HEK293 (cell line): ENCODE results near the gene HPGD.

Source experiments
- CTCF ChIA-PET: fragments of 350-600 bp; formaldehyde crosslinking; extraction: SDS; loops from one replicate; lab custom pipeline; 2021; ENCODE audit warnings: antibody characterized with exemption; lab: Yijun Ruan, JAX
- POLR2A ChIA-PET: fragments of 300-600 bp; formaldehyde crosslinking; extraction: SDS; loops from one replicate; lab custom pipeline; 2020; ENCODE audit warnings: antibody characterized with exemption, inconsistent platforms; lab: Yijun Ruan, JAX
- H3K27ac ChIP-seq: fragments of 200-500 bp; sonication (Bioruptor generic); 2 replicates; pipeline ENCODE4 v1.5.1; 2014; ENCODE audit warnings: low read depth, low read length, control low read depth, inconsistent platforms; ENCODE audit errors: extremely low read depth
- H3K36me3 ChIP-seq, 2 experiments: fragments of 200-500 bp in 1 of 2; sonication (Bioruptor generic) in 1 of 2; 1 replicate in 1 of 2; 2 replicates in 1 of 2; pipeline ENCODE4 v1.5.1; 2014 to 2017; ENCODE audit warnings: inconsistent platforms in 2 of 2, low read length in 2 of 2; ENCODE audit not compliant: control insufficient read depth in 2 of 2, insufficient read depth in 1 of 2
- H3K4me1 ChIP-seq: fragments of 200-500 bp; sonication (Bioruptor generic); 2 replicates; pipeline ENCODE4 v1.5.1; 2014; ENCODE audit warnings: mild to moderate bottlenecking, low read length, inconsistent platforms; ENCODE audit not compliant: control insufficient read depth, insufficient read depth
- H3K4me3 ChIP-seq: 2 replicates; pipeline ENCODE4 v1.5.1; 2011; ENCODE audit warnings: low read depth, mild to moderate bottlenecking, control low read depth, low read length, moderate library complexity
- H3K9me3 ChIP-seq: fragments of 200-500 bp; sonication (Bioruptor generic); 2 replicates; pipeline ENCODE4 v1.5.1; 2014; ENCODE audit warnings: low read depth, low read length, inconsistent platforms; ENCODE audit not compliant: control insufficient read depth, insufficient read depth
- GFI1B ChIP-seq: fragments of 450-650 bp; formaldehyde crosslinking; IDR thresholded peaks from 2 replicates; pipeline ENCODE4 v1.5.1; 2016; ENCODE audit warnings: missing biosample characterization, missing genetic modification characterization
- REST ChIP-seq: fragments of 450-650 bp; formaldehyde crosslinking; IDR thresholded peaks from 2 replicates; pipeline ENCODE4 v1.5.1; 2016; ENCODE audit warnings: missing biosample characterization, missing genetic modification characterization
- SP7 ChIP-seq: fragments of 450-650 bp; formaldehyde crosslinking; IDR thresholded peaks from 2 replicates; pipeline ENCODE4 v1.5.1; 2016; ENCODE audit warnings: missing biosample characterization, missing genetic modification characterization
- YY2 ChIP-seq: fragments of 450-650 bp; formaldehyde crosslinking; IDR thresholded peaks from 2 replicates; pipeline ENCODE4 v1.5.1; 2016; ENCODE audit warnings: missing biosample characterization, missing genetic modification characterization
- ZBTB26 ChIP-seq: fragments of 450-650 bp; formaldehyde crosslinking; optimal IDR thresholded peaks from 2 replicates; pipeline ENCODE3; 2016; ENCODE audit warnings: missing biosample characterization, mild to moderate bottlenecking, missing genetic modification characterization
- ZBTB8A ChIP-seq: fragments of 450-650 bp; formaldehyde crosslinking; IDR thresholded peaks from 2 replicates; pipeline ENCODE4 v1.5.1; 2016; ENCODE audit warnings: missing biosample characterization, missing genetic modification characterization
- ZFP37 ChIP-seq: fragments of 450-650 bp; formaldehyde crosslinking; IDR thresholded peaks from 2 replicates; pipeline ENCODE4 v1.5.1; 2016; ENCODE audit warnings: missing biosample characterization, missing genetic modification characterization
- ZNF114 ChIP-seq: fragments of 450-650 bp; formaldehyde crosslinking; IDR thresholded peaks from 2 replicates; pipeline ENCODE4 v1.5.0; 2017; ENCODE audit warnings: missing biosample characterization, missing genetic modification characterization
- ZNF202 ChIP-seq: fragments of 450-650 bp; formaldehyde crosslinking; IDR thresholded peaks from 2 replicates; pipeline ENCODE4 v1.5.1; 2016; ENCODE audit warnings: missing biosample characterization, missing genetic modification characterization, borderline replicate concordance
- ZNF266 ChIP-seq: fragments of 450-650 bp; formaldehyde crosslinking; IDR thresholded peaks from 2 replicates; pipeline ENCODE4 v1.5.1; 2016; ENCODE audit warnings: missing biosample characterization, missing genetic modification characterization, low read depth
- ZNF341 ChIP-seq: fragments of 450-650 bp; formaldehyde crosslinking; IDR thresholded peaks from 2 replicates; pipeline ENCODE4; 2016; ENCODE audit warnings: low read depth, missing biosample characterization, missing genetic modification characterization
- ZNF37A ChIP-seq: fragments of 450-650 bp; IDR thresholded peaks from 2 replicates; pipeline ENCODE4 v1.5.1; 2018; ENCODE audit warnings: missing biosample characterization, missing genetic modification characterization
- ZNF423 ChIP-seq: fragments of 450-650 bp; formaldehyde crosslinking; IDR thresholded peaks from 2 replicates; pipeline ENCODE4 v1.5.1; 2016; ENCODE audit warnings: missing biosample characterization, missing genetic modification characterization
- ZNF426 ChIP-seq: fragments of 450-650 bp; formaldehyde crosslinking; IDR thresholded peaks from 2 replicates; pipeline ENCODE4 v1.5.1; 2017; ENCODE audit warnings: missing biosample characterization, missing genetic modification characterization, mild to moderate bottlenecking, inconsistent platforms, moderate library complexity
- ZNF548 ChIP-seq: fragments of 450-650 bp; formaldehyde crosslinking; IDR thresholded peaks from 2 replicates; pipeline ENCODE4 v1.5.1; 2016; ENCODE audit warnings: missing biosample characterization, missing genetic modification characterization
- ZSCAN16 ChIP-seq: fragments of 450-650 bp; formaldehyde crosslinking; IDR thresholded peaks from 2 replicates; pipeline ENCODE4 v1.5.1; 2016; ENCODE audit warnings: missing biosample characterization, missing genetic modification characterization
- TF ChIP-seq, protein P1 (sequence below): fragments of 450-650 bp; formaldehyde crosslinking; IDR thresholded peaks from 2 replicates; pipeline ENCODE4 v1.5.1; 2016; ENCODE audit warnings: missing biosample characterization, missing genetic modification characterization
- TF ChIP-seq, protein P2 (sequence below): fragments of 450-650 bp; formaldehyde crosslinking; IDR thresholded peaks from 2 replicates; pipeline ENCODE4 v1.5.1; 2017; ENCODE audit warnings: missing biosample characterization, mild to moderate bottlenecking, missing genetic modification characterization, moderate library complexity

The HPGD gene

DNA sequence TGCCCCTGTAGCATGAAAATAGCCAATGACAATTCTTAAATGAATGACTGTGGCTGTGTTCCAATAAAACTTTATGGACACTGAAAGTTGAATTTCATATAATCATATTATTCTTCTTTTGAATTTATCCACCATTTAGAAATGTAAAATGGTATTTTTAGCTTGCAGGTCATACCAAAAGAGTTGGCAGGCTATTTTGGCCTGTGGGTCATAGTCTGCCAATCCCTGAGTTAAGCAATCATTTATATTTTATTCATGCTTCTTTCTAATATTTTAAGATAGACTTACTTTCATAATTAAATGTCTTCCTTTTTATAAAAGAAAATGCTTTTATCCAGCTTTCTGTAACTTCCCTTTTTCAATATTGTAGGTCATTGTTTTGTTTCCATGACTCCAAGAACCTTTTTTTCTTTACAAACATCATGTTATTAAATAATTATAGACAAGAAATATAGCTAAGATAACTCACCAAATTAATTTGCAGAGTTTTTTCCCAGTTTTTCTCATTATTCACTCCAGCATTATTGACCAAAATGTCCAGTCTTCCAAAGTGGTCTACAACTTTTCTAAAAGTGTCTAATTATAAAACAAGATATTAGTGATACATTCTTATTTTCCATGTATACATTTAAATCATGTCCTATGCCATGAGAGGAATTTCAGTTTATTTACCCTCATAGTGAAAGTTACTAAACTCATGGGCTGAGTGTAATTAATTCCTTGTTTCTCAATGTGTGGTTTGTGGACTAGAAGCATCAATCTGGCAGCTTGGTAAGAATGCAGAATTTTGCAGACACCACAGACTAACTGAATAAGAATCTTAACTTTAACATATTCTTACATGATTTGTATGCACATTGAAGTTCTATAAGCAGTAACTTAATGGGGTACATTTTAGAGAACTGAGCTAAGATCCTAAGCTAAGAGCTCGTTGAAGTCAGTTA is 4.5 kb downstream of the HPGD start:
- no peaks in the 10 kb centered on the region for H3K9me3 ChIP-seq
- no peaks in the 10 kb centered on the region for H3K36me3 ChIP-seq
- TF ChIP-seq GFI1B (tag by site-specific recombination), result no peak
- TF ChIP-seq ZSCAN16 (tag by site-specific recombination), result no peak
- TF ChIP-seq ZNF548 (tag by site-specific recombination), result no peak
- TF ChIP-seq ZNF341 (tag by site-specific recombination), result no peak
- no peak for TF ChIP-seq ZNF37A
- no peak for TF ChIP-seq ZBTB26
- TF ChIP-seq, protein P1, sequence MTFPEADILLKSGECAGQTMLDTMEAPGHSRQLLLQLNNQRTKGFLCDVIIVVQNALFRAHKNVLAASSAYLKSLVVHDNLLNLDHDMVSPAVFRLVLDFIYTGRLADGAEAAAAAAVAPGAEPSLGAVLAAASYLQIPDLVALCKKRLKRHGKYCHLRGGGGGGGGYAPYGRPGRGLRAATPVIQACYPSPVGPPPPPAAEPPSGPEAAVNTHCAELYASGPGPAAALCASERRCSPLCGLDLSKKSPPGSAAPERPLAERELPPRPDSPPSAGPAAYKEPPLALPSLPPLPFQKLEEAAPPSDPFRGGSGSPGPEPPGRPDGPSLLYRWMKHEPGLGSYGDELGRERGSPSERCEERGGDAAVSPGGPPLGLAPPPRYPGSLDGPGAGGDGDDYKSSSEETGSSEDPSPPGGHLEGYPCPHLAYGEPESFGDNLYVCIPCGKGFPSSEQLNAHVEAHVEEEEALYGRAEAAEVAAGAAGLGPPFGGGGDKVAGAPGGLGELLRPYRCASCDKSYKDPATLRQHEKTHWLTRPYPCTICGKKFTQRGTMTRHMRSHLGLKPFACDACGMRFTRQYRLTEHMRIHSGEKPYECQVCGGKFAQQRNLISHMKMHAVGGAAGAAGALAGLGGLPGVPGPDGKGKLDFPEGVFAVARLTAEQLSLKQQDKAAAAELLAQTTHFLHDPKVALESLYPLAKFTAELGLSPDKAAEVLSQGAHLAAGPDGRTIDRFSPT, result no peak
- TF ChIP-seq, protein P2, sequence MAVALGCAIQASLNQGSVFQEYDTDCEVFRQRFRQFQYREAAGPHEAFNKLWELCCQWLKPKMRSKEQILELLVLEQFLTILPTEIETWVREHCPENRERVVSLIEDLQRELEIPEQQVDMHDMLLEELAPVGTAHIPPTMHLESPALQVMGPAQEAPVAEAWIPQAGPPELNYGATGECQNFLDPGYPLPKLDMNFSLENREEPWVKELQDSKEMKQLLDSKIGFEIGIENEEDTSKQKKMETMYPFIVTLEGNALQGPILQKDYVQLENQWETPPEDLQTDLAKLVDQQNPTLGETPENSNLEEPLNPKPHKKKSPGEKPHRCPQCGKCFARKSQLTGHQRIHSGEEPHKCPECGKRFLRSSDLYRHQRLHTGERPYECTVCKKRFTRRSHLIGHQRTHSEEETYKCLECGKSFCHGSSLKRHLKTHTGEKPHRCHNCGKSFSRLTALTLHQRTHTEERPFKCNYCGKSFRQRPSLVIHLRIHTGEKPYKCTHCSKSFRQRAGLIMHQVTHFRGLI (tag by site-specific recombination), result no peak
- no peak for TF ChIP-seq YY2 (tag by site-specific recombination)
- no peak for TF ChIP-seq ZNF202 (tag by site-specific recombination)
- TF ChIP-seq ZNF426 (tag by site-specific recombination), result no peak
- TF ChIP-seq ZNF266 (tag by site-specific recombination), result no peak
- no peak for TF ChIP-seq ZNF423
- TF ChIP-seq REST (tag by site-specific recombination), result no peak
- no peak for TF ChIP-seq ZBTB8A (tag by site-specific recombination)
- TF ChIP-seq SP7, result no peak
- TF ChIP-seq ZNF114, result no peak
- no peak for TF ChIP-seq ZFP37
- no peak overlapping the region for H3K27ac ChIP-seq
- no peak overlapping the region for H3K4me3 ChIP-seq
- CTCF ChIA-PET, result interaction anchor here (0.6 kb wide), 2 partner anchors 122 to 131 kb away, joined by 3 to 5 read pairs; no protein-coding TSS in a partner anchor
- no peaks in the 10 kb centered on the region for H3K4me1 ChIP-seq
- POLR2A ChIA-PET, result no interaction called here
